Fibroblast of skin of abdomen (primary cell): ENCODE data around the gene TMEM205.
A peak's percentile ranks its signal among the peaks of the same experiment; 100 is the strongest.
"Not testable (repeated sequence)": the region's sequence is repeated elsewhere in the genome, so short reads cannot be mapped to it uniquely, and the experiment has no call there.

Experiments used
- DNase-seq: peaks from one replicate; pipeline ENCODE4 v3.0.0-alpha.2; 2013

Gene TMEM205

DNA sequence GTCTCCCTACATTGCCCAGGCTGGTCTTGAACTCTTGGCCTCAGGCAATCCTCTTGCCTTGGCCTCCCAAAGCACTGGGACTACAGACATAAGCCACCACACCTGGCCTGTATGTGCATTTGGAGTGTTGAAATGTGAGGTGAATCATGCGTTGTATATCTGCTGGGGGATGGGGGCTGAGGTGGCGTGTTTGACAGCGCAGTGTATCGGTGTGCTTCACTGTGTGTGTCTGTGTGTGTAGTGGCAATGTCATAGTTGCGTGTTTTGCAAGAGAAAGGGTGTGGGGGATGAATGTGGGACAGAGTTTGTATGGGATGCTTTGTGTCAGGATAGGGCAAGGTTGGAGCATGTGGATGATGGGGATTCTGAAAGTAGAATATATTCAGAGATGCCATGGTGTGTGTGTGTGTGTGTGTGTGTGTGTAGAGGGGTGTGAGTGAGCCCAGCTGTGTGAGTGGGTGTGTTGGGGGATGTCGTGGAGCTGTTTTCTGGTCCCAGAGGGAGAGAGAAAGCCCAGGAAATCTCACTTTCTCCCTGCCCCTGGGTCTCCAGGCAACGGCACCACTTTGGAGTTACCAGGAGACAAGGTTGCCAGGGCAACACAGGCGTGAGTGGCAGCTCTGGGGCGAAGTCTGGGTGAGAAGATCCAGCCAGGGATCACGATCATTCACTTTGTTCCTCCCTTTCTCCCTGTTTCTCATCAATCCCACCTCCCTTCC, 27.3 kb upstream of the TMEM205 start:
- peak; percentile 13 for DNase-seq

GRCh38 chr19:11370744-11371143, 24.7 kb upstream of the TMEM205 start:
- DNase-seq: no peak

- DNase-seq: no peak
These were observed 21.5 kb upstream of the TMEM205 start for GRCh38 chr19:11367528-11367927.

- DNase-seq: no peak
These were observed 19.6 kb upstream of the TMEM205 start for GRCh38 chr19:11365557-11366117.

- DNase-seq: no peak
These were observed 18.9 kb upstream of the TMEM205 start for GRCh38 chr19:11364935-11365334.

GRCh38 chr19:11364296-11364904, 18.3 kb upstream of the TMEM205 start:
- no peak for DNase-seq

GRCh38 chr19:11363881-11364280, 17.8 kb upstream of the TMEM205 start:
- DNase-seq: no peak

DNA sequence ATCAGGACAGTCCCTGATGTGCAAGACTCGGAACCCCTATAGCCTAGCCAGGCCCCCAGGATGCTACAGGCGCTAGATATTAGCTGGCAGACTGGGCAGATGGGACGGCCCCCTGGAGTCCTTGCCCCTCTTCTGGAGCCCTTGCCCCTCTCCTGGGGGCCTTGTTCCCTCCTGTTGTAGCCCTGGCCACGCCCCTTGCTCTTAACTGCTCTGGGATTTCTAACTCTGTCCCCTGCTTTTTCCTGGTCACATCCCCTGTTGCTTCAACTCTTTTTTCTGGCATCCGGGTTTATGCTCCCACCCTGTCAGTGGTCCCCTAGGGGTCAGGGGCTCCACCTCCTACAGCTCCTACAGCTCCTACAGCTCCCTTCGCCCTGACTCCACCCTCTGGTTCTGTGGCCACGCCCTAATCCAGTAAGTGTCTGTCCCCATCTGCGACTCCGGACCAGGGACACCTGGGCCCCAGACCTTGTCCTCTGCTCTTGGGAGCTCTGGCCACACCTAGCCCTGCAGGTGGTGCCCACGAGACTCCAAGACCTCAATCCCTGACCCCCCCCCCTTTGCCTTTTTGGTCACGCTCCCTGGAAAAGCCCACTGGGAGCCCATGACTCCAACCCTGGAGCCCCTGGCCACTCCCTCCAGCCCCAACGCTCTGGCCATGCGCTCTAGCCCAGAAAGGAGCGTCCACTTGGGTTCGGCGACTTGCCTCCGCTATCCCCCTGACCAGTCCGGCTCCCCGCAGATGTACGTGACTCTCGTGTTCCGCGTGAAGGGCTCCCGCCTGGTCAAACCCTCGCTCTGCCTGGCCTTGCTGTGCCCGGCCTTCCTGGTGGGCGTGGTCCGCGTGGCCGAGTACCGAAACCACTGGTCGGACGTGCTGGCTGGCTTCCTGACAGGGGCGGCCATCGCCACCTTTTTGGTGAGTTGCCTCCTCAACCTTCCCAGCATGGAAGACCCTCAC, 16.0 kb upstream of the TMEM205 start:
- no peak for DNase-seq

DNA sequence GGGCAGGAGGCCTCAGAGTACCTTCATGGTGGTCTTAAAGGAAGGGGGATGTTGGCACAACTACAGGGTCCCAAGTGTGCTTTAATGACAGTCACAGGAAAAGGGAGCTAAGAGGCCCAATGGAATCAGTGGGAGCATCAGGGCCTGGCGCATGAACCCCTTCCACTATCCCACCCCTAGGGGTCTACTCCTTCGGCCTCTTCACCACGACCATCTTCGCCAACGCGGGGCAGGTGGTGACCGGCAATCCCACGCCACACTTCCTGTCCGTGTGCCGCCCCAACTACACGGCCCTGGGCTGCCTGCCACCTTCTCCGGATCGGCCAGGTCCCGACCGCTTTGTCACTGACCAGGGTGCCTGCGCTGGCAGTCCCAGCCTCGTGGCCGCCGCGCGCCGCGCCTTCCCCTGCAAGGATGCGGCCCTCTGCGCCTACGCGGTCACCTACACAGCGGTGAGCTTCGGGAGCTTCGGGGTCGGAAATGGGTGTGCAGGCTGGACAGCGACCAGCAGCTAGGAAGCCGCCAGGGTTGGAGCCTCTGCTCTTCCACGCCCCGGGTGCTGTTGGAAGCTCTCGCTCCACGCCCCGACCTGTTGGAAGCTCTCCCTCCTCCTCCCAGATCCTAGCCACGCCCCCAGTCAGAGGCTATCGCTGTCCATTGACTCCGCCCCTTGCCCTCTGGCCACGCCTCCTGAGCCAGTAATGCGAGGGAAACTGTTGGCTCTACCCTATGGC, 15.1 kb upstream of the TMEM205 start:
- no peak for DNase-seq

DNA sequence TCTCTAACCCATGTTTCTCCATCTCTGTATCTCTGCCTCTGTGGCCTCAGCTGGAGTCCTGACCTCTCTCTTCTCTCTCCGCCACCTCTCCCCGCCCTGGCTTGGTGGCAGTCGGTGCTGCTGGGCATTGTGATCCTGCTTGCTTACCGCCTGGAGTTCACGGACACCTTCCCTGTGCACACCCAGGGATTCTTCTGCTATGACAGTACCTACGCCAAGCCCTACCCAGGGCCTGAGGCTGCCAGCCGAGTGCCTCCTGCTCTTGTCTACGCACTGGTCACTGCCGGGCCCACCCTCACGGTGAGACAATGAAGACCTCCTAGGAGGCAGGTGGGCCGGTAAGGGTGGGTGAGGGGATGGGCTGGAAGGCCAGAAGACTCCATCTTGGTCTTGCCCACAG, 13.4 kb upstream of the TMEM205 start:
- no peak for DNase-seq

- DNase-seq: no peak
These were observed 10.8 kb upstream of the TMEM205 start for GRCh38 chr19:11356676-11357550.

DNA sequence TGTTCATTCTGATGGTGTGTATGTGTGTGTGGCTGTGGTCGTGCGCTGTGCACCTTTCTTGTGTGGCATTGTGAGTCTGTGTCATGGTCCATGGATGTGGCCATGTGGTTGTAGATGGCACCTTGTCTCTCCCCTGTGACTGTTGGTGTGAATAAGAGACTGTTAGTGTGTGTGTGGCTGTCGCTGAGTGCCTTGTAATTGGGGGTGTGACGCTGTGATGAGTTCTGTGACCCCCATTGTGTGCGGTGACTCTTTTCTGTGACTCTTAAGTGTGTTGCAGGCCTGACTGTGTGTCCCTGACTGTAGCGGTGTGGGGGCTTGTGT, 10.0 kb upstream of the TMEM205 start:
- no peak for DNase-seq

DNA sequence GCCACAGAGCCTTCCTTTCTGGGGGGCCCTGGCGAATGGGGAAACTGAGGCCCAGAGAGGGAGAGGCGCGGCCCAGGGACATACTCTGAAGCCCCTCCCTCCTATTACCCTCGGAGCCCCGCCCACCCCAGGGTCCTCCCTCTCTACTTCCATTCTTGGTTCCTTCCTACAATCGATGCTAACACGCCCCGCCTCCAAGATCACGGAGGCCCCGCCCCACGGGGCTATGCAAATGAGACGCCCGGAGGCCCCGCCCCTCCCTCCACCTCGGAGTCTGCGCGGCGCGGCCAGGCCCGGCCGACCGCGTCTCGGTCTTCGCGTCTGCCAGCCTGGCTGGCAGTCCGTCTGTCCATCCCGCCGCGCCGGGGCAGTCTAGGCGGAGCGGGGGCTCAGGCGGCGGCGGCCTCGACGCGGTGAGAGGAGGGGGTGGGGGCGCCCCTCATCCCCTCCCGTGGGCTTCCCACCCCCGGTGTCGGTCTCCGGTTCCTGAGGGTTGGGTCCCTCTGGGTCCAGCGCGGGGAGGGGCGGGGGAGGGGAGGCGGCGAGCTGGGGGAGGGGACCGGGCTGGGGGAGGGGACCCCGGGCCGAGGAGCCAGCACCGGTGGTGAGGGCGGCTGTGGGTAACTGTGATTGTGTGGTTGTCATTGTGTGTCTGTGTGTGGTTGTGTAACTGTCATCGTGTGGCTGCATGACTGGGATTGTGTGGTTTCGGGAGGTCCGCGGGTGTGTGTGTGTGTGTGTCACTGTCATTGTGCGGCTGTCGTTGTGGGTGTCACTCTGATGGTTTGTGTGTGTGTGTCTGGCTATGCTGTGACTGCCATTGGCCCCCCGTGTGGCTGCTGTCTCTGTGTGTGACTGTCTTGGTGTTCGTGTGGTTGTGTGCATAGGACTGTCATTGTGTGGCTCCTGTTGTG, 9.3 kb upstream of the TMEM205 start, which contains the start of gene PLPPR2:
Gene PLPPR2 (plus strand): TSS at position 273 of the 914 bp plus-strand sequence. CDS start 2,242 bp downstream, outside the sequence.
- DNase-seq: peak; percentile 89

DNA sequence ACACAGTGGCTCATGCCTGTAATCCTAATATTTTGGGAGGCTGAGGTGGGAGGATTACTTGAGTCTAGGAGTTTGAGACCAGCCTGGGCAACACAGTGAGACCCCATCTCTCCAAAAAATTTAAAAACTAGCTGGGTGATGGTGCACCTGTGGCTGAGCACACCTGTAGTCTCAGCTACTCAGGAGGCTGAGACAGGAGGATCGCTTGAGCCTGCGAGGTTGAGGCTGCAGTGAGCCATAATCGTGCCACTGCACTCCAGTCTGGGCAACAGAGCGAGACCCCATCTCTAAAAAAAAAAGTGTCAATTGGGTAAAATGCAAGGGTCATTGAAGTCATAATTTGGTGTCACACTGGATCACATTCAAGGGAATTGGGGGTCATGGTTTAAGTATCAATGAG, 8.0 kb upstream of the TMEM205 start:
- DNase-seq: not testable (repeated sequence)

DNA sequence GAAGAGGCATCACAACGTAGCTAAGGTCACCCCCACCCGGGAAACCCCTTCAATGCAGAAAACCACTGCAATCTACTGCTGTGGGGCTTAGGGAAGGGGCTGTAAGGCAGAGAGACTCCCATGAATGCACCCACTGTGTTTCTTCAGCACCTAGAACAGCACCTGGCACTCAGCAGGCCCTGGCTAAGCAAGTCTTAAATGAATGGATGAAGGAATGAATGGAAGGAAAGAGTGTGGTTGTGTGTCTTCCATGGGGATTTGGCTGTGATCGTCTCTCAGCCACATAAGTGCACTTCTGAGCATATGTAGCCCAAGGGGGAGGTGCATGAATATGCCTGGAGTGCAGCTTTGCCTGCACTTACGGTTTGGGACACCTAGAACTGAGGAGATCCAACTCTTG, 3.1 kb upstream of the TMEM205 start:
- no peak for DNase-seq

DNA sequence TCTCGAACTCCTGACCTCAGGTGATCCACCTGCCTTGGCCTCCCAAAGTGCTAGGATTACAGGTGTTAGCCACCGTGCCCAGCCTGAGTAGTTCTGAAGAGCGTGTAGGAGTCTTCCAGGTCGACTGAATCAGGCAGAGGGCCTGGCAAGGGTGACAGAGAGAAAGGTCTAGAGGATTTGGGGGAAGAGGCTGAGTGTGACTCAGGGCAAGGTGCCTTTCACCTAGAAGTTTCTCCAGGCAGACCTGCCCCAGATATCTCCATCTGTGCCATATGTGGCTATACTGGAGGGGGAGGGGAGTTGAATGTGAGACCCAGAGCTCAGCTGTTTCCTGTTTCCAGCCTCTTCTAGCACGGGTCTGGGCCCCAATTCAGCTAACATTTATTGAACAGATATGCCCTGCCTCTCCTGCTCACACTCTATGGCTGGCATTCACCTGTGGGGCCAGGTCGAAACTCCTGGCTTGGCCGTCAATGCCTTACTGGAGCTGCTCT, 1.5 kb upstream of the TMEM205 start:
- DNase-seq: no peak

DNA sequence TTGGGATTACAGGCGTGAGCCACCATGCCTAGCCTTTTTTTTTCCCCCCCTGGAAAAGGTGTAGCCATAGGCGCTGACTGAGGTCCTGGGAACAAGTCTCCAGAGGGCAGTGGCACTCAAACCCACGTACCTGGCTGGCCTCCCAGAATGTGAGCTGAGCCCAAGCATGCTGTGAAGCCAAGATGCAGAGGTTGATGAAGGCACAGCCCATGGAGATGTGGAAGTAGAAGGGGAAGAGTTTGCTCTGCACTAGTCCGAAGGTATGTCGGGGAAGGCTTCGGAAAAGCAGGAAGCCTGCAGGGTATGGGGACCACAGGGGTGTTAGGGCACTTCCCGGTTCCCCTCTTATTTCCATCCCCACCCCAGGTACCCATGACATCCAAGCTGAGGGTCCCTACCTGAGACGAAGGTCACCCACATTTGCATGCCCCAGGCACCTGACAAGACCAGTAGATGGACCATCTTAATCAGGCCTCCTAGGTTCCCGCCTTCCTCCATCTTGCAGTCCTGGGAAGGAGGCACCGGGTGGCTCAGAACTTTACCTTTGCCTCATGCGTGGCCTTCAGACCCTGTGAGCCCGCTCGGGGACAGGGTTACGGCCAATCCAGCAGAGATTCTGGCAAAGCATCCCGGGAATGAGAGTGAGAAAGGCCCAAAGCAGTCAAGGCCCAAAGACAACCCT, 805 bp downstream of the TMEM205 start:
- DNase-seq: no peak

GRCh38 chr19:11342429-11342828, 3.6 kb downstream of the TMEM205 start:
- DNase-seq: no peak

DNA sequence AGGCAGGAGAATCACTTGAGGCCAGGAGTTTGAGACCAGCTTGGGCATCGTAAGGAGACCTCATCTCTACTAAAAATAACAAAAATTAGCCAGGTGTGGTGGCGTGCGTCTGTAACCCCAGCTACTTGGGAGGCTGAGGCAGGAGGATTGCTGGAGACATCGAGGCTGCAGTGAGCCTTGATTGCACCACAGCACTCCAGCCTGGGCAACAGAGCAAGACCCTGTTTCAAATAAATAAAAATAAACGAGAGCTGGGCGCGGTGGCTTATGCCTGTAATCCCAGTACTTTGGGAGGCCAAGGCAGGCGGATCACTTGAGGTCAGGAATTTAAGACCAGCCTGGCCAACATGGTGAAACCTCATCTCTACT, 6.0 kb downstream of the TMEM205 start:
- not testable (repeated sequence) for DNase-seq
